Subcutaneous adipose tissue (tissue), 4 donors: ENCODE results near the gene CHAF1A. TPM values are rescaled to one million over a fixed set of nuclear protein-coding genes. Genes with fewer than 3 reads are reported as not detected.

Experiments
- total RNA-seq, 4 donors: library from RNA; depleted of rRNA; stranded (reverse); fragments of >200 nt; gene quantifications; one replicate each; pipeline ENCODE4 v1.1.0, GENCODE V29; 2016
- TF ChIP-seq, protein P1 (sequence below): fragments of 450-650 bp; IDR thresholded peaks from one replicate; pipeline ENCODE4 v1.5.1; 2016; ENCODE audit warnings: low read depth, mild to moderate bottlenecking, control low read depth, antibody characterized with exemption, moderate library complexity

CHAF1A gene
- total RNA-seq, 4 donors from 2014 or later, result 4.8 to 13.0 (median 6.3) TPM

DNA sequence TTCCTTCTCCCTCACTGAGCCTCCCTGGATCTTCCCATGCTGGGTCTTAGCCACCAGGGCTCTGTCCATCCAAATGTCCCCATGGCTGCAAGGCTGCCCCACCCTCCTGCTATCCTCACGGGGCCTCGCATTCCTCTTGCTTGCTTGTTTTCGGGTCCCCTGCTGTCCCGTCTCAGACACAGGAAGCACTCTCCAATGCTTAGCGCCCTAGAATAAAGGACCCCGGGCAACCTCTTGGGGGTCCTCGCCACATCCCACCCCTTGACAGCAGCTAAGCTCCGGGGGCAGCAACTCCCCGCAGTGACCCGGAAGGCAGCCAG lies 25.8 kb upstream of the CHAF1A start:
- TF ChIP-seq, protein P1, sequence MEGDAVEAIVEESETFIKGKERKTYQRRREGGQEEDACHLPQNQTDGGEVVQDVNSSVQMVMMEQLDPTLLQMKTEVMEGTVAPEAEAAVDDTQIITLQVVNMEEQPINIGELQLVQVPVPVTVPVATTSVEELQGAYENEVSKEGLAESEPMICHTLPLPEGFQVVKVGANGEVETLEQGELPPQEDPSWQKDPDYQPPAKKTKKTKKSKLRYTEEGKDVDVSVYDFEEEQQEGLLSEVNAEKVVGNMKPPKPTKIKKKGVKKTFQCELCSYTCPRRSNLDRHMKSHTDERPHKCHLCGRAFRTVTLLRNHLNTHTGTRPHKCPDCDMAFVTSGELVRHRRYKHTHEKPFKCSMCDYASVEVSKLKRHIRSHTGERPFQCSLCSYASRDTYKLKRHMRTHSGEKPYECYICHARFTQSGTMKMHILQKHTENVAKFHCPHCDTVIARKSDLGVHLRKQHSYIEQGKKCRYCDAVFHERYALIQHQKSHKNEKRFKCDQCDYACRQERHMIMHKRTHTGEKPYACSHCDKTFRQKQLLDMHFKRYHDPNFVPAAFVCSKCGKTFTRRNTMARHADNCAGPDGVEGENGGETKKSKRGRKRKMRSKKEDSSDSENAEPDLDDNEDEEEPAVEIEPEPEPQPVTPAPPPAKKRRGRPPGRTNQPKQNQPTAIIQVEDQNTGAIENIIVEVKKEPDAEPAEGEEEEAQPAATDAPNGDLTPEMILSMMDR, result no peak

DNA sequence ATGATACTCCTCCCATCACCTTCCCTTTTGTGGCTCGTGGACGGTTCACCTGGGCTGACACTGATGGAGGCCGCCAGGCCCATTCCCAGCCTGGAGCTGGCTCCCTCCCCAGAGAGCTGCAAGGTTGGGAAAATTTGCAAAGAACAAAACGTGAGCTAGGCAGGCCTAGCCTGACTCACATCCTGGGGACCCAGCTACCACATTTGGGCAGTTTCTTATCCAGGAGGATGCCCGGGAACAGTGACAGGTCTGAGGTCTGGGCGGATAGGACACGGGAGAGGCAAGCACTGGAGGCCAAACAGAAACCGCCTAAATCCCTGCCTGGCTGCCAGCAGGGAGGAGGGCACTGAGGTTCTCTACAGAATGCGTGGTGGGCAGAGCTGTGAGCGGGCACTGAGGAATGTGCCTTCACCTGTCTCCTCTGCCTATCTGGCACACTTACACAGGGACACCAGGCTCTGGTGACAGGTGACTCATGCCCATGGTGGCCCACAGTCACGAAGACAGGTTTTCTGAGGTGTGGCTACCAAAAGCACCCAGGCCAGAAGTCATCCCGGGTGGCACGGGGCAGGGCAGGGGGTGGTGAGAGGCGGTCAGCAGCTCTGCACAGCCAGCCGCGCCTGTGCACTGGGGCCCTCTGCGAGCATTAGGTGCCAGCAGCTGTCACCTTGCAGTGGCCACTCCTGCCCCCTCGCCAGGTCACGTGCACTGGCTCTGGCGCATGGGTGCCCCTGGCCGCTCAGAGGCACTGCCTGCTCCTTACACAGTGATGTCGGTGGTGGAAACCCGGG lies 25.3 kb upstream of the CHAF1A start:
- TF ChIP-seq, protein P1, result no peak

DNA sequence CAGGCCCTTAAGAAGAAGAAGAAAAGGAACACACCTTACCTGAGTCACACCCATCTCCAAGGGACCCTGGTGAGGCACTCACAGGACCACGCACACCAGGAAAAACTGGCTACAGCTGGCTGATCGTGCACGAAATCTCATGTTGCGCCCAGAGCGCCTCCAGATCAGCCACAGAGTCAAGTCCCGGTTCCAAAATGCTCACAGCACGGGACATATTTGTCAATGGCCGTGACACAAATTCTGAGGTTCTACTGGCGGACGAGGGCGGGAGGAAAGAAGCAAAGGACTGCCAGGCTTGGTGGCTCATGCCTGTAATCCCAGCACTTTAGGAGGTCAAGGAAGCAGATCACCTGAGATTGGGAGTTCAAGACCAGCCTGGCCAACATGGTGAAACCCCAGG lies 23.6 kb upstream of the CHAF1A start:
- TF ChIP-seq, protein P1, result no peak

DNA sequence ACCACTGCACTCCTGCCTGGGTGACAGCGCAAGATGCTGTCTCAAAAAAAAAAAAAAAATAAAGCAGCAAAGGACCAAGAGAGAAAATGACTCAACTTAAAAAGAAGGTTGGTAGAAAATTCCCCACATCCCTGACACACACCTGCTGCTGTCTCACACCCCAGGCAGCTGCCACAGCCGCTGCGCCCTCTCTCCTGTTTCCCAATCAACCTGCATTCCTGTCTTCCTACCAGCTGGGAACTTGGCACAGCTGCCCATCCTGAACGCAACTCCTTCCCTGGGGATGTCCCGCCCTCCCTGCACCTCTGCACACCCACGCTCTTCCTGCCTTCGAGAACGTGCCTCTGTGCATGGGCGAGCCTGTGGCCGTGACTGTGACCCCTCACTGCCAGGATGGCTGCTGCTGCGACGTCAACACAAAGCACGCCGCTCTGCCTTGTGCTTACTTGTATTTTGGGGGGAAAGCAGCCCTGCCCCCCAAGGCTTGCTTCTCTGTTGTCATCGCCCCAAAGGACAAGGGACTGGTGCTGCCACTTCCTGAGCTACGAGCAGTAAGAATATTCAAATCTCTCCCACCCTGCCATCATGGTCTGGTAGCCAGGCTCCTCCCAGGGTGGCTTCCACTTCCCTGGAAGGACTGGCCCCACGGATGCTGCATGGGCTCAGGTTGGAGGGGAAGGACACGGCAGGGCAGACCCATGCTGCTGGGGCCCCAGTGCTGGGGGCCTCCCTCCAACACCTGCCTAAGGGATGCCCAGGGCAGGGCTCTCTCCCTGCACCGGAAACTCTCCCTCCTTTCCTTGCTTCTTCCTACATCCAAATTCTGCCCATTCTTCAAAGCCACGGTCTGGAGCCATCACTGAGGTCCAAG lies 22.8 kb upstream of the CHAF1A start:
- TF ChIP-seq, protein P1, result no peak

DNA sequence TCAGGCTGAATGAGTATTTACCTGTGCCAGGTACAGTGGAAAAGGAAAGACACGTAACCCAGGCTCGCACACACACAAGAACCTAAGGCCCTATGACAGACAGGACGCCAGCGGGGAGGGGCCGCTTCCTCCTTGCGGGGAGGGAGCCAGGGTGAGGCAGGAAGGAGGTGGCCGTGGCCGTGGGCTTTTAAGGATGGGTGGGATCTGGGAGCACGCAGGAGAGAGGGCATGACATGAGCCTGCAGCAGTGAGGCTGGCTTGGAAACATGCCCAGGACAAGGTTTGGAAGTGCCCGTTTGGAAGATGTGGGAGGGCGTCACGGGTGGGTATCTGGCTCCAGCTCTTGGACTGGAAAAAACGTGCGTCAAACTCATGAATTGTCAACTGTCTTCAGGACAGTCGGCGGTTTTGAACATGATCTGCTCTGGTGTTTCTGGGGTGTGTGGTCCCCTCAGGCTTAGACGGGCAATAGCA lies 22.1 kb upstream of the CHAF1A start:
- TF ChIP-seq, protein P1, result no peak

DNA sequence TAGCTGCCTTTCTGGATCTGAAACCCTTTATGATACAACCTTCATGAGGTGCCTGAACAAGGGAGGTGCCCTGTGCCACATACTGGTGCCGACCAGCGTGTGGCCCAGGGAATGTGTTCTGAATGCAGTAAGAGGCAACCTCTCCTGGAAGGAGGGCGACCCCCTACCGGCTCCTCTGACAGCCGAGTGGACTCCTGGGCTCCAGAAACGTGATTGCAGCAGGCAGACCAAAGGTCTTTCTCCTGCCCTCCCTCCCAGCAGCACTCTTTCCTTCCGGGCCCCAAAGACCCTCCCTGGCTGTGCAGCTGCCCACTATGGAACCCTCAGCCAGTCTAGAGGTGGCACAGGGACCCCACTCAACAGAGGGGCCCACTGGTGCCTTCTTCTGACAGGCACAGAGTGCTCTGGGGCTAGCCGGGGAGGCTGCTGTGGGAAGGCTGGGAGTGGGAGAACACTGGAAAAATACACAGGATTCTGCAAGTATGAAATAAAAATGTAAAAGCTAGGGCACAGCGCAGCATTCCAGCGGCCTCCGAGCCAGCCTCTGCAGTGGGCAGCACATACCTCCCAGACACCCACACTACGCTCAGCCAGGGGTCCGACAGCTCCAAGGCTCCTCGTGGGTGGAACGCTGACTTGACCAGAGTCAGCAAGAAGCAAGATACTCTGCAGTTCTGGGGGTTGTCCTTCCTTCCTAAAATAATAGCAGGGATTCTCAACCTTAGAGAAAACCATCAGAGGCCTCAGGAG lies 17.0 kb upstream of the CHAF1A start:
- TF ChIP-seq, protein P1, result no peak
